Motor neuron (in vitro differentiated cells): ENCODE measurements around the gene FGD2. TPM values are rescaled to one million over a fixed set of nuclear protein-coding genes. Genes with fewer than 3 reads are reported as not detected.

Experiments used
- ATAC-seq, 8 experiments: fragments of 200-7000 bp; cut with Tn5 transposase; replicated peaks in 6 of 8; 2 replicates each; pipeline ENCODE4 v1.8.0; 2021; ENCODE audit warnings: mild to moderate bottlenecking in 8 of 8, moderate library complexity in 8 of 8
- H3K27ac ChIP-seq, 2 donors: fragments of 250-450 bp; sonication (Bioruptor Pico); 2 replicates each; pipeline ENCODE4 v1.9.0; 2021; ENCODE audit warnings: antibody characterized with exemption in 2 of 2, mild to moderate bottlenecking in 2 of 2, moderate library complexity in 1 of 2
- H3K4me1 ChIP-seq, 2 donors: fragments of 250-450 bp; sonication (Bioruptor Pico); replicated peaks in 1 of 2; 2 replicates each; pipeline ENCODE4 v1.6.1; 2021; ENCODE audit warnings: antibody characterized with exemption in 2 of 2, mild to moderate bottlenecking in 2 of 2, moderate library complexity in 1 of 2
- H3K4me3 ChIP-seq, 5 donors: fragments of 250-450 bp; sonication (Bioruptor Pico); 2 replicates each; pipeline ENCODE4 v1.9.0; 2021; ENCODE audit warnings: antibody characterized with exemption in 5 of 5, mild to moderate bottlenecking in 5 of 5, moderate library complexity in 4 of 5
- WGBS, 10 experiments: fragments of 450-650 bp; shearing (Covaris generic); methylation state at CpG; one replicate each; pipeline ENCODE4 v1.0.0; 2022; 5-methylcytosine and 5-hydroxymethylcytosine counted together
- in situ Hi-C, 9 experiments: fragments of 400-800 bp; cut with MboI; loops; one replicate each; pipeline ENCODE4 v1.15.0; 2021; ENCODE audit warnings: low sequenced_read_pairs in 9 of 9, low pct_unique_long_range_greater_than_20kb in 2 of 9; ENCODE audit not compliant: unreplicated experiment in 9 of 9
- total RNA-seq, 8 experiments: library from RNA; unstranded; fragments of 300-600 nt; gene quantifications; 2 replicates each; pipeline versions ENCODE4 v1.2.3 to v1.2.4, GENCODE V29; 2022

FGD2 gene
- total RNA-seq, 8 experiments from 2014 or later = 0.14 to 1.8 (median 0.53) TPM; not detected in 2

DNA sequence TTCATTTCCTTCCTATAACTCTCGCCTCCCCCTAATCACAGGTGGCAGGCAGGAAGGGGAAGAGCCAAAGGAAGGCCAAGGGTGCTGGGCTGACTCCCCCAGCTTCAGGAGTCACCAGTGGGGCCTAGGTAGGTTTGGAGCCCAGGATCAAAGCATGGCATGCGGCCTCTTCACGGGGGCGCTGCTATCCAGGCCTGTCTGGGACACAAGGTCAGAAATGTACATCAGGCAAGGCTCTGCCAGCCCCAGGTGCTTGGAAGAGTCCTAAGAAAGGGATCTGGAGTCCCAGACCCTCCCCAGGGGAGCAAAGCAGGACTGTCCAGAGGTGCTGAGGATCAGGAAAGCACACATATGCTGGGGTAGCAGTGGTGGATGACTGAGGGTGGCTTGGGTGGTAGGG lies 40.5 kb upstream of the FGD2 start:
- WGBS, 10 experiments = 100% methylated on average over 2 of the region's 4 CpGs; no CpG with 5 or more reads in 9 of the 10 experiments
- Histone ChIP-seq H3K4me3 (no peak overlapping the region), H3K4me1 (peaks cover 4 to 8% of the 10 kb centered on the region in 2 donors), H3K27ac (peak overlapping the region in 1 of 2 donors; percentile 22)
- ATAC-seq = peak in 1 of 8 experiments; percentile 8
- in situ Hi-C loops = no loop called here

DNA sequence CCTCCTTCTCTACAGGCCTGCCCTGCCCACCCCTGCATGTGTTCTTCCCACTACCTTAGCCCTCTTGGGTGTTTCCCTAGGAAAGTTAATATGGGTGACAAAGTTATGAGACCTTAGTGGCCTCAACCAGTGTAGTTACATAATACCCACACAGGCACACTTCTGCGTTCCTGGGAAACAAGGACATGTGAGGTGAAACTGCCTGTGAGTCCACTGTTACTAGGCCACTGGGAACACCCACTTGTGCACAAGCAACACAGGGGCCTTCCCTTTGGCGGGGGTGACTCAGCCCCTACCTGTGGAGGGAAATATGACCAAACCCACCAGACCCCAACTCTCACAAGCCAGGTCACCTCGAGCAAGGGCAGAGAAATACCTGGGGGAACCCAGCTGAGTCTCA lies 38.2 kb upstream of the FGD2 start:
- ATAC-seq = no peak
- Histone ChIP-seq H3K27ac (no peak overlapping the region), H3K4me3 (no peak overlapping the region), H3K4me1 (peaks cover 4 to 8% of the 10 kb centered on the region in 2 donors)
- in situ Hi-C loops = no loop called here
- 80 to 100% (median 100%) methylated on average over 1 of the region's 3 CpGs; no CpG with 5 or more reads in 6 of the 10 experiments for WGBS, 10 experiments

DNA sequence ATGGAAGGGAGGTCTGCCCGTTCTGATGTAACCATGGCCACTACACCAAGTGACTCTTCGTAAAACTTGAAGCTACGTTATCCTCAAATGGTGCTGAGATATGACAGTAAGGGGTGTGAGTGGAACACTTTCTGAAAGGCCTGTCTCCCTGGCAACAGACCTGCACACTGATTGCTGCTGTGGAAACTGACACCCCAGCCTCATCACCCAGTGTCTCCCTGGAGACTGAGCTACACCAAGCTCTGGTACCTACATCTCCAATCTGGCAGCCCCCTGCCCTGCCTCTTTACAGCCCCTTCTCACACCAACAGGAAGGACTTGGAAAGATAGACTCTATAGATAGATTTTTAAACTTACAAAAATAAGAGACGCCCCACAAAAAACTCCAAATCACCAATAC lies 37.7 kb upstream of the FGD2 start:
- Histone ChIP-seq H3K4me1 (peaks cover 4 to 6% of the 10 kb centered on the region in 2 donors), H3K27ac (no peak overlapping the region), H3K4me3 (no peak overlapping the region)
- 71 to 100% (median 88%) methylated on average over 2 to 4 of the region's 4 CpGs; no CpG with 5 or more reads in 4 of the 10 experiments for WGBS, 10 experiments
- ATAC-seq = no peak
- in situ Hi-C loops = no loop called here

DNA sequence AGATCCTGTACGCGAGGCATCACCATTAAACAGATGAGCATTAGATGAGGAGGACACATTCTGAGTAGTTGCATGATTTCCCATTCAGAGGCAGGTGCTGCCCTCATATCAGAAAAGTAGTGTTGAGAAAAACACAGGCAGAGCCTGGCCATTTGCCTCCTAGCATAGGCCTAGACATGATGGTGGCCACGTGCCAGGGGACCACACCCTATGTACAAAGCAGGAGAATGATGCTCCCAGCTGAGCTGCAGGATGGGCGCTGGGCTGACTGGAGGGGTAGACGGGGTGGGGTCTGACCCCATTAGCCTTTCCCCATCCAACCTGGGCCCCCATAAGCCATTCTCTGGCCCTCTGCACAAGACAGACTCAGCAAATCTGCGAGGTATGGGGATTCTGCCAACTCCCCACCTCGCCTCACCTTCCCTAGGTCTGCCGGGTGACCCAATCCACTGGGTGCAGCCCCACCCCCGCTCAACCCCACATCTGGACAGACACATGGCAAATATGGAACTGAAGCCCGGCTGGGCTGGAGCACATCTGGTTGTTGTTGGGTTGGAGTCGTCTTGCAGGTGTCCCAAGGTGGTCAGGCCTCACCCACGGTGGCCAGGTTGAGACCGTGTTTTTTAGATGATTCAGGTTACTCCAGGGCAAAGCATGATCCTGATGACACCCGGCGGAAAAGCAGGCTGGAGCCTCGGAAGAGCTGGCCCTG lies 37.0 kb upstream of the FGD2 start:
- Histone ChIP-seq H3K4me1 (no peaks in the 10 kb centered on the region), H3K4me3 (no peak overlapping the region), H3K27ac (no peak overlapping the region)
- 67 to 100% (median 96%) methylated on average over 2 to 7 of the region's 16 CpGs; no CpG with 5 or more reads in 4 of the 10 experiments for WGBS, 10 experiments
- peak in 4 of 8 experiments; percentile 17 to 58 (median 53) for ATAC-seq
- in situ Hi-C loops = no loop called here

DNA sequence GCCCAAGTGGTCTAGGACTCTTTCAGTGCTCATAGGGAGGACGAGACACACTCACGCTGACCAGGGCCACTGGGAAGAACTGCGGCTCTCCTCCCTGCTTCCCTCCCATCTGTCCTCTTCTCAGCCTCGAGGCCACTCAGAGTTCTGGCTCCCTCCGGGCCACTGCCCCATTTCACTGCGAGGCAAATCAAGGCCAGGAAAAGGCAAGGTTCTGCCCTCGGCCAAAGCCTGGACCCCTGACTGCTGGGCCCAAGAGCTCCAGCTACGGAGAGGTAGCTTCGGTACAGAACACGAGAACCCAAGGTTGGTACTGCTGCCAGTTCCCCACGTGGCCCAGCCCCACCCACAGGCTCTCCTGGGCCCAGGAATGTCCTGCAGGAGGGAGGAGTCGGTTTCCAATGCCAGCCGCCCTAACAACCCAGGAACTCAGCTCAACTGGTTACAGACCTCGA lies 36.2 kb upstream of the FGD2 start:
- no peak overlapping the region for H3K4me3 ChIP-seq
- H3K4me1 ChIP-seq = no peaks in the 10 kb centered on the region
- in situ Hi-C loops = no loop called here
- no peak overlapping the region for H3K27ac ChIP-seq
- 30 to 100% (median 89%) methylated on average over 1 to 6 of the region's 14 CpGs; no CpG with 5 or more reads in 4 of the 10 experiments for WGBS, 10 experiments
- no peak for ATAC-seq

DNA sequence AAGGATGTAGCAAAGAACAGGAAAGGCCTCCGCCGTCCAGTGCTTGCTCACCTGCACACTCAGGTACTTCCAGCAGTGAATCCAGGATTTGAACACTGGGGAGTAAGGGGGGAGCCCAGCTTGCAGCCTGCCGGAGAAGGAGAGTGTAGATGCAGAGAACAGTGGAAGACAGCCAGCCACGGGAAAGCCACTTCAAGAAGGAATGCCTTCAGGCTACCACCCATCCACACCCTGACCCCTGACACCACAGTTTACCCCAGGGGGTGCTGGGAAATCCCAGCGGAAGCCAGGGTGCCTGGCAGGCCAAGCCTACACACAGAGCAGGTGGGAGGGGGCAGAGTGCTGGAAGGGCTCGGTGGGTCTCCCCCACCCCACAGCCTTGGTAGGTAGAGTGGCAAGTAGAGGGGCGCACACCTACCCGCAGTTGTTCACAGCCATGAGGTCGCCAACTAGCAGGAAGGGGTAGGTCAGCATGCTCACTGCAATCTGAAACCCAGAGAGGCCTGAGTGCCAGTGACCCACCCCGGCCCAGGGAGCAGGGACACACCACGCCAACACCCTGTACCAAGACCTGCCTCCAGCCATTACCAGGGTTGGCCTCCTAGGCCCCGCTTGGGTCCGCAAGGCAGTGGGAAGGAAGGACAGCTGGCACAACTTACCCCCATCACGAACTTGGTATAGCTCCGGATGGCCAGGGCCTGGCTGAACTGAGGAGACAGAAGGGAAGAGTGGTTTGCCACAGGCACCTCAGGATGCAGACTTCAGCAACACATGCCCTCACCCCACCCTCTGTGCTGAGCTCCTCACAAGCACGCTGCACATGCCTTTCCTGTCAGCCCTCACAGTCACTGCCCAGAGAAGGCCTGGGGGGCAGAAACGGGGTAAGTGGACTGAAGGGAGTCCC lies 35.2 kb upstream of the FGD2 start:
- 50 to 100% (median 92%) methylated on average over 2 to 7 of the region's 17 CpGs; no CpG with 5 or more reads in 3 of the 10 experiments for WGBS, 10 experiments
- in situ Hi-C loops = no loop called here

DNA sequence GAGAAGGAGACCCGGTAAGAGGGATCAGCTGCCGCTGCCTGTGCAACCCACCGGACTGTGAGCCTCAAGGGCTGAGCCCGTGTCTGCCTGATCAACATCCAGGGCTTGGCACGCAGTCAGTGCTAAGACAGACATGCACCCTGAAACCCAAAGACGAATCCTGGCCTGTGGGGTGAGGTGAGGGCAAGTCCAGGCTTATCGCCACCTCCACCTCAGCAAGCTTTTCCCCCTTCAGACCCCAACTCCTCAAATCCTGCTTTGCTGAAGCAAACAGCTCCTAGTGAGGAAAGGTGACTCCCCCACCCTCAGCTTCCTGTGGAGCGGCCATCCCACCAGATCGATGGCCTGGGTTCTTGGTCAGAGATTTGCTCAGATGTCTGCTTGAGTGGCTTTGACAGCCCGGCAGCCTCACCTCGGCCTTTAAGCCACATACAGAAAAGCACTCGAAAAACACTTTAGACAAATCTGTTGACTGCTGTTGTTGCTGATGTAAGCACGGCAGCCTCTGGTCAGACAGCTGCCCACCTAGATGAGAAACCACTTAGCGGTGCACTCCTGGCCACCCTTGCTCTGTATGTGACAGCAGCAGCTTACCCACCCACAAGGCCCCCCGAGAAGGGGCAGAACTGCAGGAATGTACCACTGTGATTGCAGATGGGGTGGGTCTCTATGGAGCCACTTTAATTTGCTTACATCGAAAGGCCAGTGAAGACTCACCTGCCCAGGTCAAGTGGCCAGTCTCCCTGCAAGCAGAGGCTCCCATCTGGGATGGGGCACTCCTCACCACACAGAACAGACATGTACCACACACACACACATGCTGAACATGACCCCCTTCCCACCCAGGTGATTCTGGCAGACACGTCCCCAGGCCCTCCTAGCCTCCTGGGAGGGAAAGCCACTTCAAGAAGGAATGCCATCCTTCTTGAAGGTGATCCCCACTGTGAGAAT lies 34.3 kb upstream of the FGD2 start:
- no peak overlapping the region for H3K27ac ChIP-seq

More for the DNA sequence above, 35.2 kb upstream of the FGD2 start:
- Histone ChIP-seq H3K27ac (no peak overlapping the region), H3K4me1 (no peaks in the 10 kb centered on the region), H3K4me3 (no peak overlapping the region)
- peak in 5 of 8 experiments; percentile 7 to 41 (median 21) for ATAC-seq

DNA sequence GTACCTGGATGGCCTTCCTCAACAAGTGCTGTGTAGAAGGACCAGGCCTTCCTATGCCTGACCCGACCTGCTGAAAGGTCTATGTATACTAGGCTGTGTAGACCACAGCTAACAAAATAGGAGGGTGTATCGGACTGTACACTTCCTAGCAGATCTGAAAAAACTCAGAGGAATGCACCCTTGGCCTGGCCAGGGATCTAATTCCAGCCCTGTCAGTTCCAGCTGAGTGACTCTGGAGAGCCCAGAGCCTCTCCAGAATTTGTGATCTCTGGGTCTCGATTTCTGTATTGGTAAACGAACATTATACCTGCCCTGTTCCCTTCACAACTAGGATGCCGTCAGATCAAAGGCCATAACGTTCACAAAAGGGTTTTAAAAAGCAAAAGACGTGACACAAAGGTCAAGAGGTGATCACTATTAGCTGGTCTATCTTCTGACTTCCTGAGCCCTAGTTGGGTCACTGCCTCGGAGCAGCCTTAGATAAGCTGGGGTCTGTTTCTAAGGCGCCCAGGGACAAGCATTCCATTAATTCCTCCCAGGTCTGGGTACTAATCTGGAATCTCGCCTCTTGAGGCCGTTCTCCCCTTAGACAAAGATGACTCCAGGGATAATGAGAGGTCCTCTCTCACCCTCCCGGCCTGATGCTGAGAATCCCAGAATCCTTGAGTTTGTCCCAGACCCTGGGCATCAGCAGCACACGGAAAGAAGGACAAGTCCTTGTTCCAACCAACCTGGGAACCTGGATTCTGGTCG lies 33.4 kb upstream of the FGD2 start:
- Histone ChIP-seq H3K4me1 (no peaks in the 10 kb centered on the region), H3K27ac (no peak overlapping the region), H3K4me3 (no peak overlapping the region)
- WGBS, 10 experiments = 72 to 97% (median 79%) methylated on average over 1 to 12 of the region's 14 CpGs; no CpG with 5 or more reads in 2 of the 10 experiments
- in situ Hi-C loops = no loop called here
- ATAC-seq = no peak

More for the DNA sequence above, 34.3 kb upstream of the FGD2 start:
- 77 to 100% (median 100%) methylated on average over 1 to 5 of the region's 17 CpGs; no CpG with 5 or more reads in 5 of the 10 experiments for WGBS, 10 experiments
- in situ Hi-C loops = no loop called here
- Histone ChIP-seq H3K4me1 (no peaks in the 10 kb centered on the region), H3K4me3 (no peak overlapping the region)
- ATAC-seq = no peak

DNA sequence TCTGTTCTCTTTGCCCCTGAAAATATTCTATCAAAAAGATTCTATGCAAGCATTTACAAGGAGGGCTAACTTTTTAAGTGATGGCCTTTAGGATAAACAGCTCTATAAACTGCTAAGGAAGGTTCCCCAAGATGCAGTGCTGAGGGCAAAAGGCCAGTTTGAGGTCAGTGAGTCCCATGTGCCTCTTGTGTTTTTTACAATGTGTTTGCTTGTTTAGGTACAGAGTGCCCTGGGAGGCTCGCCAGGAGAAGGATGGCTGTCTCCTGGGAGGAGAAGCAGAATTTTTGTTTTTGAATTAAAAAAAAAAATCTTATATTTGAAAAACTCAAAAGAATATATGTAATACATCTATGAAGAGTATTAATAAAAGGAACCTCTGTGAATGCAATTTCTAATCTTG lies 32.3 kb upstream of the FGD2 start:
- Histone ChIP-seq H3K27ac (no peak overlapping the region), H3K4me1 (no peaks in the 10 kb centered on the region), H3K4me3 (no peak overlapping the region)
- in situ Hi-C loops = no loop called here
- WGBS, 10 experiments = 80 to 100% (median 100%) methylated on average over 1 of the region's 1 CpG; no CpG with 5 or more reads in 4 of the 10 experiments
- ATAC-seq = no peak

DNA sequence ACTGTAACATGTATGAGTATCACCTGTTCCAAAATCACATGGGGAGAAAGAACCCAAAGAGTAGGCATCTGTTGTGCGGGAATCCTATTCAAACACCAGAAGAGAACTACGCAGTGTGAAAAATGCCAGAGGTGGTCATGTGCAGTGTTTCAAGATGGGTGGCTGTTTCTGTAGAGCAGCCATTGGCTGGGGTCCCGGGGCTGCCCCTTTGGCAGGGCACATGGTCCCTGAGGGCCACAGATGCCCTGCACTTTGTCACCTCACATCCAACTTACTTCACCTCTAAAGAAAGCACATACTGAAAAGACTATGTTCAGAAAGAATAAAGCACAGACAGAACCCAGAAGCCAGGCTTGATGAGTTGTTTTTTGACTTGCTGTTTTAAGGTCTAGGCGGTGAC lies 31.8 kb upstream of the FGD2 start:
- ATAC-seq = no peak
- Histone ChIP-seq H3K4me1 (no peaks in the 10 kb centered on the region), H3K4me3 (no peak overlapping the region), H3K27ac (no peak overlapping the region)
- WGBS, 10 experiments = 60 to 100% (median 96%) methylated on average over 2 to 4 of the region's 4 CpGs; no CpG with 5 or more reads in 1 of the 10 experiments
- in situ Hi-C loops = no loop called here

DNA sequence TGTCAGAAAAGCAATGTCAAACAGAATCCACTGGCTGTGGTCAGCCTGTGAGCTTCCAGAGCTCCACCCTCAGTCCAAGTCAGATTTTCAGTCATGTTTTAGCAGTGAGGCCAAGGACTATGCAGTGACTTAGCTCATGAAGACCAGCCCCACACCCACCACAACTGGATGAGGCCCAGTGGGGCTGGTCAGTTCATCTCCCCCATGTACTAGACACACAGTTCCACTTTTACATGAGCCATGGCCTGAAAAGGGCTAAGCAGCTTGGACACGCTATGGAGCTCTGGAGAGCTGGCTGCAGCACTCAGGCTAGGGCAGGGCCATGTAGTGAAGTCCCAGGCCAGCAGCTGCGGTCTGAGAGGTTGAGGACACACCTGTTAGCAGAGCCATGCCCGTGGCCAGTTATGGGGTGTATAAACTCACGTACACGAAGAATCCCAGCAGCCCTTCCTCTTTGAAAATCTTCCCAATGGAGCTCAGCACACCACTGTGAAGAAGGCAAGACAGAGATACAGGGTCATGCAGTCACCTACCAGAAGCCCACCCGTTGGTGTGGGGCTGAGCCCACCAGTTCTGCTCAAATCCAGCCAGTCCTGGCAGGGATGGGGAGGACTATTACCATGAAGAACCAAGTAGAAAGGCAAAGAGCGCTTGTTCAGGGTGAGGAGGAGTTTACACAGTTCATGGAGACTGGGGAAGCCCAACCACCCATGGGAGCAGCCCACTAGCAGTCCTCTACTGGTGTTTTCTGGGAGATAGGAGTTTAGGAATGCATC lies 30.0 kb upstream of the FGD2 start:
- ATAC-seq = peak in 1 of 8 experiments; percentile 13
- Histone ChIP-seq H3K4me3 (no peak overlapping the region), H3K4me1 (peaks cover 0 to 7% of the 10 kb centered on the region in 2 donors), H3K27ac (no peak overlapping the region)
- 88 to 100% (median 96%) methylated on average over 2 to 4 of the region's 7 CpGs; no CpG with 5 or more reads in 7 of the 10 experiments for WGBS, 10 experiments
- in situ Hi-C loops = loop anchor here in 1 of 9 experiments (25.0 kb wide), 1 partner anchor 88 kb away; the partner anchor contains the start of gene C6orf89
